GM10266 (cell line): ENCODE data around the gene IER5L.

Source experiments
- DNase-seq: peaks from one replicate; pipeline ENCODE4 v3.0.0; 2012; ENCODE audit errors: extremely low spot score
- CTCF ChIP-seq: IDR thresholded peaks from 2 replicates; pipeline ENCODE4 v1.5.1; 2012; ENCODE audit warnings: mild to moderate bottlenecking, low read depth; ENCODE audit not compliant: control insufficient read depth, insufficient read depth; ENCODE audit errors: missing control alignments

IER5L gene

GRCh38 chr9:129175515-129175824 is 2.6 kb downstream of the IER5L start:
- DNase-seq: no peak
- TF ChIP-seq CTCF: no peak

GRCh38 chr9:129174724-129175514 is 3.1 kb downstream of the IER5L start:
- no peak for TF ChIP-seq CTCF
- DNase-seq: peak; percentile 58

- peak; percentile 98 for TF ChIP-seq CTCF
- peak; percentile 88 for DNase-seq
These were observed 3.8 kb downstream of the IER5L start for GRCh38 chr9:129174102-129174723.

- no peak for TF ChIP-seq CTCF
- no peak for DNase-seq
These were observed 4.6 kb downstream of the IER5L start for GRCh38 chr9:129173296-129174101.

GRCh38 chr9:129172816-129173215 is 5.2 kb downstream of the IER5L start:
- no peak for TF ChIP-seq CTCF
- peak; percentile 6 for DNase-seq

- TF ChIP-seq CTCF: no peak
These were observed 5.9 kb downstream of the IER5L start for GRCh38 chr9:129171993-129172751.

More at GRCh38 chr9:129171993-129172751, 5.9 kb downstream of the IER5L start:
- peak; percentile 4 for DNase-seq
